K562 (cell line): ENCODE measurements around the gene SLC7A10. TPM values are rescaled to one million over a fixed set of nuclear protein-coding genes. Genes with fewer than 3 reads are reported as not detected.

Source experiments
- ATAC-seq: fragments of 200-7000 bp; cut with Tn5 transposase; 3 replicates; pipeline ENCODE4 v1.9.1; 2020; ENCODE audit warnings: moderate library complexity
- BruUV-seq: library from RNA; stranded (reverse); fragments of 400-500 nt; replicated peaks from 2 replicates; lab custom pipeline; 2021; lab: Mats Ljungman, UMichigan
- CTCF ChIA-PET: fragments of 300-600 bp; formaldehyde crosslinking; extraction: SDS; loops from one replicate; lab custom pipeline; 2021; ENCODE audit warnings: low intra/inter-chr PET ratio; lab: Yijun Ruan, JAX
- POLR2A ChIA-PET: fragments of 300-600, 350-650 bp; sonication (Branson Sonifier 250); formaldehyde crosslinking; extraction: SDS; loops from one replicate; lab custom pipeline; 2021; ENCODE audit warnings: antibody characterized with exemption, inconsistent platforms; lab: Yijun Ruan, JAX
- DNase-seq, 4 experiments: peaks; one replicate each; pipeline versions ENCODE4 v3.0.0 to v3.0.0-alpha.2; 2011 to 2018; ENCODE audit warnings: low spot score in 3 of 4, mixed read lengths in 3 of 4; ENCODE audit errors: extremely low read depth in 1 of 4
- FAIRE-seq: peaks from 2 replicates; lab custom pipeline; 2011; peaks lifted over from hg19 to GRCh38; lab: Jason Lieb, UNC
- H2AFZ ChIP-seq: 2 replicates; pipeline ENCODE4 v1.6.0; 2011; ENCODE audit warnings: low read depth, low read length, control low read depth, inconsistent platforms
- H3K27ac ChIP-seq: fragments of 200-600 bp; 3 replicates; pipeline ENCODE4 v1.8.0; 2011; ENCODE audit warnings: low read depth, mild to moderate bottlenecking, control low read depth, inconsistent platforms, low read length, moderate library complexity, mixed read lengths; ENCODE audit errors: extremely low read depth
- H3K27me3 ChIP-seq, 2 experiments: fragments of 300-600 bp in 1 of 2; 2 replicates in 1 of 2; 3 replicates in 1 of 2; pipeline versions ENCODE4 v1.6.0 to v1.8.0; 2011; ENCODE audit warnings: inconsistent platforms in 2 of 2, low read length in 2 of 2, mild to moderate bottlenecking in 1 of 2, mixed read lengths in 1 of 2, moderate library complexity in 1 of 2; ENCODE audit not compliant: control insufficient read depth in 2 of 2, insufficient read depth in 2 of 2
- H3K36me3 ChIP-seq: fragments of 300-600 bp; 3 replicates; pipeline ENCODE4 v1.8.0; 2011; ENCODE audit warnings: mild to moderate bottlenecking, low read length, inconsistent platforms; ENCODE audit not compliant: control insufficient read depth, insufficient read depth
- H3K4me1 ChIP-seq, 2 experiments: fragments of 200-600 bp in 1 of 2; replicated peaks in 1 of 2; 2 replicates in 1 of 2; 3 replicates in 1 of 2; pipeline versions ENCODE4 v1.5.1 to v1.8.0; 2011; ENCODE audit warnings: inconsistent platforms in 2 of 2, low read length in 2 of 2, mild to moderate bottlenecking in 1 of 2, mixed read lengths in 1 of 2, moderate library complexity in 1 of 2; ENCODE audit not compliant: control insufficient read depth in 2 of 2, insufficient read depth in 2 of 2
- H3K4me2 ChIP-seq: 2 replicates; pipeline ENCODE4 v1.6.1; 2011; ENCODE audit warnings: low read length, control low read depth, inconsistent platforms, mixed read lengths; ENCODE audit not compliant: insufficient read depth
- H3K4me3 ChIP-seq: fragments of 200-600 bp; sonication (generic), shearing (Covaris generic); 2 replicates; pipeline ENCODE4 v1.5.1; 2016; ENCODE audit warnings: control low read depth, inconsistent platforms
- H3K79me2 ChIP-seq: fragments of 200-600 bp; 3 replicates; pipeline ENCODE4 v1.8.0; 2011; ENCODE audit warnings: low read length, inconsistent platforms; ENCODE audit not compliant: control insufficient read depth, insufficient read depth
- H3K9ac ChIP-seq, 2 experiments: 2 replicates each; pipeline versions ENCODE4 v1.6.0 to v1.6.1; 2011; ENCODE audit warnings: low read depth in 2 of 2, low read length in 2 of 2, control low read depth in 1 of 2, inconsistent platforms in 1 of 2, mild to moderate bottlenecking in 1 of 2, mixed read lengths in 1 of 2; ENCODE audit not compliant: insufficient read depth in 1 of 2
- H3K9me1 ChIP-seq: one replicate; pipeline ENCODE4 v1.6.0; 2011; ENCODE audit warnings: inconsistent platforms, mild to moderate bottlenecking, low read length, moderate library complexity; ENCODE audit not compliant: control insufficient read depth, insufficient read depth
- H3K9me3 ChIP-seq: replicated peaks from 2 replicates; pipeline ENCODE4 v1.5.1; 2011; ENCODE audit warnings: low read depth, low read length, inconsistent platforms; ENCODE audit not compliant: control insufficient read depth, insufficient read depth
- H4K20me1 ChIP-seq: replicated peaks from 2 replicates; pipeline ENCODE4 v1.6.1; 2011; ENCODE audit warnings: low read length, inconsistent platforms, mixed read lengths; ENCODE audit not compliant: control insufficient read depth, insufficient read depth
- ILF3 ChIP-seq: fragments of 450-650 bp; IDR thresholded peaks from 2 replicates; pipeline ENCODE4 v1.6.1; 2018; ENCODE audit warnings: antibody characterized with exemption, mild to moderate bottlenecking, moderate library complexity, borderline replicate concordance
- MED1 ChIP-seq: sonication (generic); formaldehyde crosslinking; IDR thresholded peaks from 2 replicates; pipeline ENCODE4 v1.8.1; 2023; ENCODE audit warnings: missing genetic modification reagents, borderline replicate concordance
- MXD1 ChIP-seq: fragments of 250-450 bp; sonication (Bioruptor Pico); IDR thresholded peaks from 2 replicates; pipeline ENCODE4 v1.8.0; 2021; ENCODE audit warnings: borderline replicate concordance, mild to moderate bottlenecking, moderate library complexity; ENCODE audit not compliant: poor library complexity, severe bottlenecking
- RHOXF2B ChIP-seq: fragments of 250-450 bp; sonication (Bioruptor Pico); conservative IDR thresholded peaks from 2 replicates; pipeline ENCODE4 v1.5.1; 2021
- SMAD1 ChIP-seq: fragments of 150-350 bp; IDR thresholded peaks from 2 replicates; pipeline ENCODE4 v1.6.1; 2014; ENCODE audit warnings: low read length, low read depth; ENCODE audit not compliant: partially characterized antibody
- STAT5B ChIP-seq: fragments of 250-450 bp; sonication (Bioruptor Pico); IDR thresholded peaks from 2 replicates; pipeline ENCODE4 v1.8.0; 2021; ENCODE audit warnings: mild to moderate bottlenecking, inconsistent platforms
- TSHZ1 ChIP-seq: fragments of 250-450 bp; sonication (Bioruptor Pico); IDR thresholded peaks from 2 replicates; pipeline ENCODE4 v1.4.0; 2020; ENCODE audit warnings: mild to moderate bottlenecking, moderate library complexity
- ZKSCAN1 ChIP-seq: fragments of 150-350 bp; IDR thresholded peaks from 2 replicates; pipeline ENCODE4 v1.6.1; 2016; ENCODE audit warnings: low read depth, low read length
- ZNF175 ChIP-seq: fragments of 200-800 bp; sonication (Bioruptor generic); IDR thresholded peaks from 2 replicates; pipeline ENCODE4 v1.6.1; 2016; ENCODE audit warnings: low read depth, mild to moderate bottlenecking, missing genetic modification characterization, missing compliant biosample characterization
- WGBS: fragments of 100-300 bp; shearing (Covaris generic); methylation state at CpG from one replicate; pipeline ENCODE4 v1.1.6; 2016; ENCODE audit warnings: low coverage, mixed read lengths; ENCODE audit not compliant: insufficient coverage; ENCODE audit errors: missing lambda C conversion rate; 5-methylcytosine and 5-hydroxymethylcytosine counted together
- in situ Hi-C: fragments of 300-500 bp; cut with MboI; formaldehyde crosslinking; loops from 4 replicates; pipeline ENCODE4 v1.15.0; 2018; ENCODE audit warnings: inconsistent platforms, mixed read lengths
- intact Hi-C: fragments of 100-400 bp; cut with micrococcal nuclease; formaldehyde crosslinking; loops from 2 replicates; pipeline ENCODE4 v1.14.2; 2022
- polyA plus RNA-seq, 8 experiments: library from polyadenylated mRNA; depleted of rRNA in 4 of 8; stranded (reverse) in 5 of 8; unstranded in 3 of 8; fragments of >200 nt; fragmentation: Nextera tagmentation in 2 of 8; fragmentation: Illumina TruSeq in 1 of 8; extraction: Ambion mirVana in 2 of 8; extraction: Trizol in 1 of 8; gene quantifications; 2 replicates each; pipeline versions ENCODE4 v1.2.1 to v1.2.3, GENCODE V29; 2011 to 2014; ENCODE audit warnings: inconsistent platforms in 1 of 8, missing spikeins in 1 of 8
- total RNA-seq, 7 experiments: library from RNA; depleted of rRNA in 6 of 7; stranded (reverse); fragments of >200 nt in 6 of 7; fragmentation: Illumina TruSeq in 2 of 7; extraction: Trizol in 2 of 7; gene quantifications; 2 replicates each; pipeline versions ENCODE4 v1.2.1 to v1.2.3, GENCODE V29; 2011 to 2021; ENCODE audit warnings: low replicate concordance in 1 of 7
- TF ChIP-seq, protein P1 (sequence below): IDR thresholded peaks from 3 replicates; pipeline ENCODE4 v1.6.1; 2011; ENCODE audit warnings: borderline replicate concordance, mild to moderate bottlenecking, moderate library complexity; ENCODE audit not compliant: insufficient read length; ENCODE audit errors: extremely low read depth

The SLC7A10 gene
- total and polyA plus RNA-seq, 9 of the 15 experiments (the other 6 are each of a cell fraction or from before 2014, with no cell fraction given) = 0.07 TPM; not detected in 8

DNA sequence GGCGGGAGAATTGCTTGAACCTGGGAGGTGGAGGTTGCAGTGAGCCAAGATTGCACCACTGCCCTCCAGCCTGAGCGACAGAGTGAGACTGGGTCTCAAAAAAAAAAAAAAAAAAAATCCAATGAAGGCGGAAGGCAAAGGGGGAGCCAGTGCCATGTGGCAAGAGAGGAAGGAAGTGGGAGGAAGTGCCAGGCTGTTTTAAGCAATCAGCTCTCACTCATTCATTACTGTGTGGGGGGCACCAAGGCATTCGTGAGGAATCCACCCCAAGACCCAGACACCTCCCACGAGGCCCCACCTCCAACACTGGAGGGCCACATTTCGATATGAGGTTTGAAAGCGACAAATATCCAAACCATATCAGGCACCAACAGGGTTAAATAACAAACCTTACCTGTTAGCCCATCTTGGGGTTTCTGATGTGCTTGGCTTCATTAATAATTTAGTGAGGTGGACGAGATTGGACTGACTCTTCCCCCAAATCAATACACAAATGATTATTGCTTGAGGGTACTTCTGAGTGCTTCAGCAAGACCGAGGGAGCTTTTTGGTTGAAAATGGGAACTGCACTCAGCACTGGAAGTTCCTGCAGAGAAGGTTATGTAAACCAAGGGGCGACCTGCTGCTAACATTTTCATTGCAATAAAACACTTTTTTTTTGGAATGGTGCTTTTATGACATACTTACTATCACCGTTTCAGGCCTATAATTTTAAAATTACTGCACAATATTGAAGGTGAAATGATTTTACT is 39.0 kb downstream of the SLC7A10 start:
- POLR2A ChIA-PET = interaction anchor here (0.6 to 0.7 kb wide), 2 partner anchors 509 to 778 kb away, joined by 3 to 4 read pairs; no protein-coding TSS in a partner anchor

More for the DNA sequence above, 39.0 kb downstream of the SLC7A10 start:
- no peak for FAIRE-seq
- H3K27ac ChIP-seq = no peak overlapping the region
- H2AFZ ChIP-seq = no peak overlapping the region
- WGBS = 7% methylated on average over 10 of the region's 11 CpGs
- H3K27me3 ChIP-seq = peaks cover 6 to 20% of the 10 kb centered on the region in 2 experiments; a peak in 4 of 5 replicates
- no peaks in the 10 kb centered on the region for H3K9me3 ChIP-seq
- in situ Hi-C loops = no loop called here
- TF ChIP-seq MXD1 (CRISPR knock-in tag) = no peak
- TF ChIP-seq SMAD1 = no peak
- no peak for TF ChIP-seq RHOXF2B (CRISPR knock-in tag)
- no peak for TF ChIP-seq ILF3
- TF ChIP-seq MED1 = no peak
- TF ChIP-seq TSHZ1 (CRISPR knock-in tag) = no peak
- TF ChIP-seq, protein P1, sequence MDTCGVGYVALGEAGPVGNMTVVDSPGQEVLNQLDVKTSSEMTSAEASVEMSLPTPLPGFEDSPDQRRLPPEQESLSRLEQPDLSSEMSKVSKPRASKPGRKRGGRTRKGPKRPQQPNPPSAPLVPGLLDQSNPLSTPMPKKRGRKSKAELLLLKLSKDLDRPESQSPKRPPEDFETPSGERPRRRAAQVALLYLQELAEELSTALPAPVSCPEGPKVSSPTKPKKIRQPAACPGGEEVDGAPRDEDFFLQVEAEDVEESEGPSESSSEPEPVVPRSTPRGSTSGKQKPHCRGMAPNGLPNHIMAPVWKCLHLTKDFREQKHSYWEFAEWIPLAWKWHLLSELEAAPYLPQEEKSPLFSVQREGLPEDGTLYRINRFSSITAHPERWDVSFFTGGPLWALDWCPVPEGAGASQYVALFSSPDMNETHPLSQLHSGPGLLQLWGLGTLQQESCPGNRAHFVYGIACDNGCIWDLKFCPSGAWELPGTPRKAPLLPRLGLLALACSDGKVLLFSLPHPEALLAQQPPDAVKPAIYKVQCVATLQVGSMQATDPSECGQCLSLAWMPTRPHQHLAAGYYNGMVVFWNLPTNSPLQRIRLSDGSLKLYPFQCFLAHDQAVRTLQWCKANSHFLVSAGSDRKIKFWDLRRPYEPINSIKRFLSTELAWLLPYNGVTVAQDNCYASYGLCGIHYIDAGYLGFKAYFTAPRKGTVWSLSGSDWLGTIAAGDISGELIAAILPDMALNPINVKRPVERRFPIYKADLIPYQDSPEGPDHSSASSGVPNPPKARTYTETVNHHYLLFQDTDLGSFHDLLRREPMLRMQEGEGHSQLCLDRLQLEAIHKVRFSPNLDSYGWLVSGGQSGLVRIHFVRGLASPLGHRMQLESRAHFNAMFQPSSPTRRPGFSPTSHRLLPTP = no peak
- no peak for TF ChIP-seq ZNF175 (CRISPR knock-in tag)
- no peak for TF ChIP-seq STAT5B
- no peak for TF ChIP-seq ZKSCAN1
- TF ChIP-seq, all 486 proteins: peak for 0
- Histone ChIP-seq H3K4me2 (no peak overlapping the region), H3K4me3 (no peak overlapping the region), H3K36me3 (no peaks in the 10 kb centered on the region), H3K9me1 (no peaks in the 10 kb centered on the region), H3K4me1 (no peaks in the 10 kb centered on the region; a peak in 1 of 5 replicates), H4K20me1 (no peaks in the 10 kb centered on the region), H3K9ac (no peak overlapping the region), H3K79me2 (no peaks in the 10 kb centered on the region)
- DNase-seq (no peak), ATAC-seq (no peak)
- CTCF ChIA-PET = interaction anchor here (1.4 kb wide), 1 partner anchor 61 kb away, joined by 5 read pairs; no protein-coding TSS in a partner anchor
- BruUV-seq = no TSS peak
- intact Hi-C loops = loop anchor here (10.0 kb wide), 1 partner anchor 62 kb away; no protein-coding TSS in a partner anchor
